RKO (cell line): ENCODE measurements around the gene APEH.

Experiments used
- DNase-seq: peaks from one replicate; pipeline ENCODE4 v3.0.0-alpha.2; 2016; ENCODE audit warnings: low spot score

Gene APEH

GRCh38 chr3:49673715-49674496 lies at the start of gene APEH:
TSS of gene APEH (plus strand) at chr3:49674351. CDS start at chr3:49674402, 51 bp downstream.
- DNase-seq: peak; percentile 98

DNA sequence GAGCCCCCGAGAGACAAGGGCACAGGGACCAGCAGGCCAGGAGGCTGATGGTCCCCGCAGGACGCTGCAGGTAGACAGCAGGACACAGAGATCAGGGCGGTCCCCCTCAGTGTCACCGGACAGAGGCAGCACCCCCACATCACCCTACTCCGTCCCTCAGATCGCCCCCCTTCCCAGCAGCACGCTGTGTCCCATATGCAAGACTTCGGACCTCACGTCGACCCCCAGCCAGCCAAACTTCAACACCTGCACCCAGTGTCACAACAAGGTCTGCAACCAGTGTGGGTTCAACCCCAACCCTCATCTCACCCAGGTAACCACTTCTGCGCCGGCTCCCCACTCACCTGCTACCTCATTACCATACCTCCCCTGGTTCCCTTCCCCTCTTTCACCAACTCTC lies 49.1 kb upstream of the APEH start:
- DNase-seq: no peak

- no peak for DNase-seq
Observed at GRCh38 chr3:49626101-49626581, 48.0 kb upstream of the APEH start.

- no peak for DNase-seq
Observed at GRCh38 chr3:49626796-49627195, 47.4 kb upstream of the APEH start.

DNA sequence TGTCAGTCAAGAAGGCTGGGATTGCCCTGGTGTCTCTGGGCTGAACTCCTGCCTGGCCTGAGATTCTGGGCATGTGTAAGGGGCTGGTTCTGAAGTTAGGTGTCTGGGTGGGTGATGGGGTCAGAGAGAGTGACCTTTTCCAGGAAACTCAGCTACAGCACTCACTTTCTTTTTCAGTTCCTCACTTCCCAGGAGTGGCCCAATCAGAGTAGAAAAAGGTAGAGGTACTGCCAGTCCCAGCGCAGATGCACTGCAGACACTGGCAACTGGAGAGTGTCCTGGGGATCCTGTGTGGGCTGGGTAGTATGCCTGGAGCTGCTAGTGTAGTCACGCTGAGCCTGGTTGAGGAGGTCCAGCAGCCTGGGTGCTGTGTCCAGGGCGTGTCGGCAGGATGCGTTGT lies 46.5 kb upstream of the APEH start:
- no peak for DNase-seq

- DNase-seq: no peak
Observed at GRCh38 chr3:49628249-49628648, 45.9 kb upstream of the APEH start.

DNA sequence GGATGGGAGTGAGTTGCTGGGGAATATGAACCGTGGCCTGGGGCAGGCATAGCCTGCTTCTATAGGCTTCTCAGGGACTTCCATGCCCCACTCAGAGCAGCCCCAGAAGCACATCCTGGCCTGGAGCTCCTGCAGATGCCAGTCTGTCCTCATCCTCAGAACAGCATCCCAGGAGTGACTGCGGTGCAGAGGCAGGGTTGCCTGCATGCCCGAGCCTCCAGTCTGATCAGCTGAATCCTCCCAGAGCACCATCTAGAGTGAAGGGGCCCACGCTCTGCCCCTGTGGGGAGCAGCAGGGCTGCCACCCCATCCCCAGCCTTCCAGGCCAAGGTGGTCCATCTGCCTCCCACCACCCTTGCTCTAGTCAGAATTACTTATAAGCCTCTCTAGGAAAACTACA lies 44.7 kb upstream of the APEH start:
- DNase-seq: no peak

GRCh38 chr3:49629866-49630265 lies 44.3 kb upstream of the APEH start:
- no peak for DNase-seq

DNA sequence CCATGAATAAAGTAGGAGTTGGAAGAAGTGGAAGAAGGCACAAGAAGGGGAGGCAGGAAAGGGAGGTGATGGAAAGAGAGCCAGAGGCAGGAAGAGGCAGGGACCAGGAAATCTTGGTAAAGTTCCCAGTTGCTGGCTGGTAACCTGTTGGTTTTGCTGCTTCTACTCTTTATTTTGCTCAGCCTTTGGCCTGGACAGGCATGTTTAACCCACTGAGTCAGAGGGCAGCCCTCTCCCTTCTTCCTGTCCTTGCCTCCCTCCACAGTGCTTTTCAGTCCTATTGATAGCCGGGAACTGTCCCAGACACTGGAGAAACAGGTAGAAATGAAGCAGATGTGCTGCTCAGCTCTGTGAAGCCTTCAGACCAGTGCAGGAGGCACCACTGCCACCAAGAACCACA lies 43.4 kb upstream of the APEH start:
- DNase-seq: no peak

GRCh38 chr3:49634736-49635135 lies 39.4 kb upstream of the APEH start:
- no peak for DNase-seq

DNA sequence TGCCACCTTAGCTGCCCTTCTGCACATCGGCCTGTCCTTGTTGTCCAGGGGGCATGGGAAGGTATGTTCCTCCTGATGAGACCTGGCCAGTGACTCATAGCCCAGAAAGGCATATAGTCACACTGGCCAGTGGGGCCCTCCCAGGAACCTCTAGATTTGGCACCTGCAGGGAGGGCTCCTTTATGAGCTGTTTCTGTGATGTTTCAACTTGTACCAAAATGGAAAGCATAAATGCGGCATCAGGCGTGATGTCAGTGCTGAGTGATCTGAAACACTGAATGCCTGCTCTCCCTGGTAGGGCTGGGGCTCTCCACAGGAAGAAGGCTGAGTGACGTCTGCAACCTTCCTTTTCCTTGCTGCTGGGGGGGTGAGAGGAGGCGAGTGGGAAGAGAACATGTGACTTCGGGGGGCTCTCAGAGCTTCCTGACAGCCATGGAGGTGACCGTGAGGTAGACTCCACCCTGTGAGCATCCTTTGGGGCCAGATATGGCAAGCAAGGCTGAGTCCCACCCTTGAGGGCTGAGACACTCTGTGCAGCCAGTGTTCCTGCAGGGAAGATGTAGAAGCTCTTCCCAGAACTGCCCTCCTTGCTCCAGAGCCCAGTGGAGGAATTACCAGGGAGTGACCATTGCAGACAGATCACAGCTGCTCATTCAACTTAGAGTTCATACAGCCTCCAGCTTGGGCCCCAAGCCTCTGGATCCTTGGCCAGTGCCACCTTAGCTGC lies 37.1 kb upstream of the APEH start:
- no peak for DNase-seq

- DNase-seq: no peak
Observed at GRCh38 chr3:49638445-49638844, 35.7 kb upstream of the APEH start.

DNA sequence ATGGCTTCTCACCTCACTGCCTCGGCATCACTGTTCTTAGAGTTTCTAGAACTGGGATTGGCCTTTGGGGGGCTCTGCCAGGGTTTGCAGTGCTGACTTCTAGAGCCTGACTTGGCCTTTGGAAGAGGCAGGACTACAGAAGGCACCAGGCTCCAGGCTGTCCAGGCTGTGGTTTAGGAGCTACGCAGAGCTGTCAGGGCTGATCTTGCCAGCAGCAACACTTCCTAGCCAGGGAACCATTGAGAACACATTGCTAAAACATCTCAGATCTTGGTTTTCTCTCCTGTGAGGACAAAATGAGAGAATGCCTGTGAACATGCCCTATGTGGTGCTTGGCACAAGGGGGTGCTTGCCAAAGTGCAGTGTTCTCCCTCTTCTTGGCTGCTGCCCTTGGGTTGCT lies 34.6 kb upstream of the APEH start:
- no peak for DNase-seq

DNA sequence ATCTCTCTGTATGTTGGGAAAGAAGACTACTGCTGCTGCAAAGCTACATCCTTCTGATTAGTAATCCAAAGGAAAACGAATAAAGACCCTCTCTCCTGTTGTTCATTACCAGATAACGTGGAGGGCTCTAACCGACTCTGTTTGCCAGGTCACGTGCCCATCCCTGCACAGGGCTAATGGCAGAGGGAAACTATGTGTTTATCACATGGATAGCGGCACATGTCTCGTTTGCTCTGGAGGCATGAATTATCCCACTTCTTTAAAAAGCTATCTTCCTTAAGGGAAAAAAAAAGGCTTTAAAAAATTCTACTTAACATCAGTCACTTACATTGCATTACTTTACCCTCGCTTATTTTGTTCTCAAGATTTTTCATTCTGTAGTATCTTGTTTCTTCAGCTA lies 32.9 kb upstream of the APEH start:
- no peak for DNase-seq

- DNase-seq: no peak
Observed at GRCh38 chr3:49641921-49642707, 32.0 kb upstream of the APEH start.

DNA sequence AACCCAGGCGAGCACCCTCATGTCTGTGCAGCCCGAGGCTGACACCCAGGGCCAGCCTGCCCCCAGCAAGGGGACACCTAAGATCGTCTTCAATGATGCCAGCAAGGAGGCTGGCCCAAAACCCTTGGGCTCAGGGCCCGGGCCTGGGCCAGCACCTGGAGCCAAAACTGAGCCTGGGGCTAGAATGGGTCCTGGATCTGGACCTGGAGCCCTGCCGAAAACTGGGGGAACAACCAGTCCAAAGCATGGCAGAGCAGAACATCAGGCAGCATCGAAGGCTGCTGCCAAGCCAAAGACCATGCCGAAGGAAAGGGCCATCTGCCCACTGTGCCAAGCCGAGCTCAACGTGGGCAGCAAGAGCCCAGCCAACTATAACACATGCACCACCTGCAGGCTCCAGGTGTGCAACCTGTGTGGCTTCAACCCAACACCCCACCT lies 31.4 kb upstream of the APEH start:
- no peak for DNase-seq

DNA sequence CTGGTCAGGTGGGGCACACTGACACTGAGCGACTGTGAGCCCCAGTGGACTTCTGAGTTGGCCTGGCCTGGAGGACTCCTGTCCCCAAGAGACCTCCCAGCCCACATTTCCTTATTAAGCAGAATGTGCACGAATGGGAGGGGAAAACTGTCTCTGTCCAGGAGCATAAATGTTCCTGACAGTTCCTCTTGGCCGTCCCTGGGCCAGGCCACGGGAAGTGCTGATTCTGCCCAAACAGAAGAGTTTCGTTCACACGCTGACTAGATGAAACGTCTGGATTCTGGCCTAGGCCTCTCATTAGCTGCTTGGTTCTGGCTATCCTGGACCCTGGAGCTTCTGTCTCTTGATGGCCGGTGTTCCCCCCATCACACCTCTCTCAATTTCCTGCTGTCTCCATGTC lies 29.5 kb upstream of the APEH start:
- no peak for DNase-seq

DNA sequence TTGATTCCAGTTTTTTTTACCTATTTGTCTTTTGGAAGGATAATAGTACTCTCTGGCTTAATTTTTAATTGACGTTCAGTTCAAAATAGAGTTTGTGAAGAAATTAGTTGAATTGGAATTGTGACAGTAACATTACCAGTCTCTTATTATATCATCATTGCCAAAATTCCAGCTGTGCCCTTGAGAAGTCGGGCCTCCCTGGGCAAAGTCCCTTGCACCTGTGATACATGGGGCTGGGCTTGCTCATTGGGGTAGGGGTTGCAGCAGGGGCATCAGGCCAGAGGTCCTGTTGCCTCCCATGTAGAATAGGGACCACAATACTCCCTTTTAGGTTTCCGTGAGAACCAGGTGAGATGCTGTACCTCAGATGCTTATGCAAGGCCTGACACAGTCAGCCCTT lies 27.9 kb upstream of the APEH start:
- no peak for DNase-seq

DNA sequence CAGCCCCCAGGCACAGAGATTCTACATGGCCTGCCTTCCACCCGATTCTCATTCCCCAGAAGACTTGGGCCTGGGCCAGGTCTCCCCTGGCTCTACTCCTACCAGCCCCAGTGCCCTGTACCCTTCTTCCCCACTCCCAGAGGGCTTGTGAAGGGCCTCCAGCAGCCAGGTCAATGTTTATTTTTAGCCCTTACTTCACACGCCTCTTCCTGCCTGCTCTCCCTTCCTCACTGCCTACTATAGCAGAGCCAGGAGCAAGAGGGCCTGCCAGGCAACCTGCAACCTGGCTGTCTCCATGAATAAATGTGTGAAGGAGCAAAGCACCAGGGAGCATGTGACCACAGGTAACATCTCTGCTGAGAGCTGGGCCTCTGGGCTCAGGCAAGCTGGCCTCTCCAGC lies 26.4 kb upstream of the APEH start:
- no peak for DNase-seq

- DNase-seq: no peak
Observed at GRCh38 chr3:49648354-49649019, 25.7 kb upstream of the APEH start.

DNA sequence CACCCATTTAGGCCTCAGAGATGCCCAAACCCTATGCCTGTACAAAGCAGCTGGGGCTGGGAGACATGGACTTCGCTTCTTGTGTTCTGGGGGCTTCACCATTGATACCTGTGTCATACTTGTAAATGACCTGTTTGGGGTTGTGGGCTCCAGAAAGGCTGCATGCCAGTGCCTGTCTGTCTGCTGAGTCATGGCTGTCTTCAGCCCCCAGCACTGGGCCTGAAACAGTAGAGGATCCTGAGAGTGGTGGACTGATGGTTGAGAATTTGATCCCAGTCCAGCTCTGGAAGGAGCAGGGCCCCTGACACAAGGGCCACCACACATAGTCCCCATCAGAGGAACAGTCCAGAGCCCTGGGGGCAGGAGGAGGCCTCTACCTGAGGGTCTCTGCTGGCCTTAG lies 24.6 kb upstream of the APEH start:
- DNase-seq: no peak

- DNase-seq: no peak
Observed at GRCh38 chr3:49650177-49650576, 24.0 kb upstream of the APEH start.
